MM.1S (cell line): Measurements from ENCODE around the gene SLC26A11.

Source experiments
- DNase-seq: peaks from one replicate; pipeline ENCODE4 v3.0.0-alpha.2; 2015
- H2AFZ ChIP-seq: fragments of 300-600 bp; sonication (generic); 2 replicates; pipeline ENCODE4 v1.6.0; 2016; ENCODE audit warnings: antibody characterized with exemption, low read length
- H3F3A ChIP-seq: fragments of 300-600 bp; sonication (generic); 2 replicates; pipeline ENCODE4 v1.6.1; 2016; ENCODE audit warnings: mild to moderate bottlenecking, antibody characterized with exemption, low read length, moderate library complexity, mixed read lengths; ENCODE audit not compliant: insufficient read depth
- H3K27ac ChIP-seq: fragments of 300-600 bp; sonication (generic); 2 replicates; pipeline ENCODE4 v1.5.1; 2016; ENCODE audit warnings: mild to moderate bottlenecking, low read length
- H3K27me3 ChIP-seq: fragments of 300-600 bp; sonication (generic); replicated peaks from 2 replicates; pipeline ENCODE4 v1.6.0; 2016; ENCODE audit warnings: low read length; ENCODE audit not compliant: insufficient read depth
- H3K36me3 ChIP-seq: fragments of 300-600 bp; sonication (generic); replicated peaks from 2 replicates; pipeline ENCODE4 v1.6.1; 2016; ENCODE audit warnings: mild to moderate bottlenecking, low read length, mixed read lengths; ENCODE audit not compliant: insufficient read depth
- H3K4me1 ChIP-seq: fragments of 300-600 bp; sonication (generic); 2 replicates; pipeline ENCODE4 v1.6.1; 2016; ENCODE audit warnings: low read length, mixed read lengths
- H3K4me2 ChIP-seq: fragments of 300-600 bp; sonication (generic); 2 replicates; pipeline ENCODE4 v1.6.0; 2016; ENCODE audit warnings: low read depth, low read length
- H3K4me3 ChIP-seq: fragments of 300-600 bp; sonication (generic); 2 replicates; pipeline ENCODE4 v1.5.1; 2016; ENCODE audit warnings: low read length, mixed read lengths
- H3K79me2 ChIP-seq: fragments of 300-600 bp; sonication (generic); 2 replicates; pipeline ENCODE4 v1.6.1; 2016; ENCODE audit warnings: mixed run types, low read length, mixed read lengths
- H3K9ac ChIP-seq: fragments of 300-600 bp; sonication (generic); 2 replicates; pipeline ENCODE4 v1.6.1; 2016; ENCODE audit warnings: low read length, mixed read lengths
- H3K9me2 ChIP-seq: fragments of 300-600 bp; sonication (generic); replicated peaks from 2 replicates; pipeline ENCODE4 v1.6.1; 2016; ENCODE audit warnings: mild to moderate bottlenecking, low read length, mixed read lengths; ENCODE audit not compliant: insufficient read depth
- H3K9me3 ChIP-seq: fragments of 300-600 bp; sonication (generic); replicated peaks from 2 replicates; pipeline ENCODE4 v1.6.1; 2016; ENCODE audit warnings: mild to moderate bottlenecking, low read length, mixed read lengths; ENCODE audit not compliant: insufficient read depth
- H4K20me1 ChIP-seq: fragments of 300-600 bp; sonication (generic); 2 replicates; pipeline ENCODE4 v1.6.1; 2016; ENCODE audit warnings: mild to moderate bottlenecking, low read length, moderate library complexity, mixed read lengths; ENCODE audit not compliant: insufficient read depth
- EZH2 ChIP-seq: fragments of 300-600 bp; sonication (generic); optimal IDR thresholded peaks from 2 replicates; pipeline ENCODE3; 2017; ENCODE audit warnings: low read depth, mild to moderate bottlenecking, antibody characterized with exemption, low read length, mixed read lengths
- EZH2phosphoT487 ChIP-seq: fragments of 300-600 bp; sonication (generic); IDR thresholded peaks from 2 replicates; pipeline ENCODE4 v1.6.1; 2018; ENCODE audit warnings: antibody characterized with exemption, low read length
- TF ChIP-seq, protein P1 (sequence below): fragments of 300-600 bp; sonication (generic); IDR thresholded peaks from 2 replicates; pipeline ENCODE4 v1.5.1; 2016; ENCODE audit warnings: antibody characterized with exemption, low read length, mixed read lengths

SLC26A11 gene

GRCh38 chr17:80190716-80191115 is 29.5 kb upstream of the SLC26A11 start:
- no peak for DNase-seq
- Histone ChIP-seq H3K27ac (no peak overlapping the region), H4K20me1 (no peaks in the 10 kb centered on the region), H3F3A (no peaks in the 10 kb centered on the region), H3K9ac (no peak overlapping the region), H3K79me2 (no peaks in the 10 kb centered on the region), H3K4me1 (no peaks in the 10 kb centered on the region), H3K4me3 (no peak overlapping the region), H3K9me2 (no peaks in the 10 kb centered on the region), H3K9me3 (no peaks in the 10 kb centered on the region), H3K4me2 (no peak overlapping the region), H3K36me3 (no peaks in the 10 kb centered on the region), H3K27me3 (peaks cover 89% of the 10 kb centered on the region), H2AFZ (no peak overlapping the region)
- TF ChIP-seq EZH2phosphoT487, result no peak
- TF ChIP-seq, protein P1, sequence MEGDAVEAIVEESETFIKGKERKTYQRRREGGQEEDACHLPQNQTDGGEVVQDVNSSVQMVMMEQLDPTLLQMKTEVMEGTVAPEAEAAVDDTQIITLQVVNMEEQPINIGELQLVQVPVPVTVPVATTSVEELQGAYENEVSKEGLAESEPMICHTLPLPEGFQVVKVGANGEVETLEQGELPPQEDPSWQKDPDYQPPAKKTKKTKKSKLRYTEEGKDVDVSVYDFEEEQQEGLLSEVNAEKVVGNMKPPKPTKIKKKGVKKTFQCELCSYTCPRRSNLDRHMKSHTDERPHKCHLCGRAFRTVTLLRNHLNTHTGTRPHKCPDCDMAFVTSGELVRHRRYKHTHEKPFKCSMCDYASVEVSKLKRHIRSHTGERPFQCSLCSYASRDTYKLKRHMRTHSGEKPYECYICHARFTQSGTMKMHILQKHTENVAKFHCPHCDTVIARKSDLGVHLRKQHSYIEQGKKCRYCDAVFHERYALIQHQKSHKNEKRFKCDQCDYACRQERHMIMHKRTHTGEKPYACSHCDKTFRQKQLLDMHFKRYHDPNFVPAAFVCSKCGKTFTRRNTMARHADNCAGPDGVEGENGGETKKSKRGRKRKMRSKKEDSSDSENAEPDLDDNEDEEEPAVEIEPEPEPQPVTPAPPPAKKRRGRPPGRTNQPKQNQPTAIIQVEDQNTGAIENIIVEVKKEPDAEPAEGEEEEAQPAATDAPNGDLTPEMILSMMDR, result no peak
- TF ChIP-seq EZH2, result no peak

DNA sequence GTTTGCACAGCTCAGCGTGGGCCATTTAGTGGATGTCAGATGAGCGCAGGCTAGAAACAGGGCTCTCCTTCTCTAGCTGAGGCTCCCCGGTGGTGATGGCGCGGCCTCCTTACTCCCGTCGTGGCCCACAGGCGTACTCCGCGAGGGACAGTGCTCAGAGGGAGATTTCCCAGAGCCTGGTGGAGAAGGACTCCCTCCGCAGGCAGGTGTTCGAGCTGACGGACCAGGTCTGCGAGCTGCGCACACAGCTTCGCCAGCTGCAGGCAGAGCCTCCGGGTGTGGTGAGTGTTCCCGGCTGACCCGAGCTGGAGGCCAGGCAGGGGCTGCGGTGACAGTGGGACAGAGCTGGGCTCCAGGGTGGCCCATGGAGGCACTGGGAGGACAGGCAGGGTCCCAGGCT is 29.0 kb upstream of the SLC26A11 start:
- no peaks in the 10 kb centered on the region for H3K9me3 ChIP-seq

DNA sequence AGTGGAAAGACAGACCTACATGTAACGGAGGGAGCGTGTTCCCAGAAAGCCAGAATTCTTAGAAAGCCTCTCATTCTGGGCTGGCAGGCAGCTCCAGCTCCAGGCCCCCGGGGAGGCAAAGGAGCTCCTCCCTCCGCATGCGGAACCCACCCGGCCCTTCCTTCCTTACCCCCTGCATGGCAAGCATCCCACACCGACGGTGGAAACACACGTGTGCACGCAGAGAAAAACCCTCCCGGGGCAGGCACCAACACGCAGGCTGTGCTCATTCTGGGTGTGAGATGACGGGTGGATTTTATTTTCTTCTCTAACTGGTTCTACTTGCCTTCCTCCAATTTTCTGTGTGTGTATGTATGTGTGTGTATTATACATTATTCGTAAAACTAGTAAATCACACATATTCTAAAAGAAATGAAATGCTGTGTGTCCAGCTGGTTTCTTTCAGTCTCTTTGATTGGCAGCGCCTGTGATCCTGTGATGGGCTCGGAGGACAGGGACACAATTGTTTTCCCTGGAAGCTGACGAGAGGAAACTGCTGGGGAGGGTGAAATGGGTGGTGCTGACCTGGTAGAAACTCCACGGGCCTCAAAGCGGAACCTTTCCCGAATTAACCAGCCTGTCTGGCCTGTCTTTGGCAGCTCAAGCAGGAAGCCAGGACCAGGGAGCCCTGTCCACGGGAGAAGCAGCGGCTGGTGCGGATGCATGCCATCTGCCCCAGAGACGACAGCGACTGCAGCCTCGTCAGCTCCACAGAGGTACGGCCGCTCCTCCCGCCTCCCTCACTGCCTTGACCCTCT is 28.2 kb upstream of the SLC26A11 start:
- no peak overlapping the region for H3K27ac ChIP-seq
- H3K9me3 ChIP-seq, result no peaks in the 10 kb centered on the region
- H3K27me3 ChIP-seq, result peaks cover 79% of the 10 kb centered on the region
- no peaks in the 10 kb centered on the region for H3K79me2 ChIP-seq
- no peaks in the 10 kb centered on the region for H4K20me1 ChIP-seq
- H2AFZ ChIP-seq, result no peak overlapping the region
- no peaks in the 10 kb centered on the region for H3K4me1 ChIP-seq
- H3K4me2 ChIP-seq, result no peak overlapping the region
- no peak for DNase-seq
- H3K36me3 ChIP-seq, result no peaks in the 10 kb centered on the region
- no peaks in the 10 kb centered on the region for H3F3A ChIP-seq
- no peaks in the 10 kb centered on the region for H3K9me2 ChIP-seq
- H3K9ac ChIP-seq, result no peak overlapping the region
- TF ChIP-seq, protein P1, result no peak
- TF ChIP-seq EZH2phosphoT487, result no peak
- no peak for TF ChIP-seq EZH2
- no peak overlapping the region for H3K4me3 ChIP-seq

More for the DNA sequence above, 29.0 kb upstream of the SLC26A11 start:
- TF ChIP-seq EZH2phosphoT487 (no peak), EZH2 (no peak)
- TF ChIP-seq, protein P1, result no peak
- DNase-seq, result no peak
- no peaks in the 10 kb centered on the region for H4K20me1 ChIP-seq
- H3K27ac ChIP-seq, result no peak overlapping the region
- no peak overlapping the region for H3K9ac ChIP-seq
- no peaks in the 10 kb centered on the region for H3F3A ChIP-seq
- H3K36me3 ChIP-seq, result no peaks in the 10 kb centered on the region
- H3K4me2 ChIP-seq, result no peak overlapping the region
- H3K4me1 ChIP-seq, result no peaks in the 10 kb centered on the region
- no peak overlapping the region for H3K4me3 ChIP-seq
- H2AFZ ChIP-seq, result no peak overlapping the region
- no peaks in the 10 kb centered on the region for H3K9me2 ChIP-seq
- peaks cover 84% of the 10 kb centered on the region for H3K27me3 ChIP-seq
- no peaks in the 10 kb centered on the region for H3K79me2 ChIP-seq
